DOHH2 (cell line): ENCODE results near the gene CFAP100.

Experiments used
- H3F3A ChIP-seq: fragments of 200-600 bp; sonication (generic), shearing (Covaris generic); 2 replicates; pipeline ENCODE4 v1.6.0; 2016; ENCODE audit warnings: antibody characterized with exemption, mild to moderate bottlenecking; ENCODE audit not compliant: control insufficient read depth, insufficient read depth
- H3K27ac ChIP-seq: fragments of 200-600 bp; sonication (generic); 2 replicates; pipeline ENCODE4 v1.5.1; 2014; ENCODE audit warnings: low read depth, mild to moderate bottlenecking, low read length, moderate library complexity
- H3K27me3 ChIP-seq: fragments of 200-600 bp; sonication (generic); 2 replicates; pipeline ENCODE4 v1.6.1; 2014; ENCODE audit warnings: mild to moderate bottlenecking, low read length, mixed read lengths; ENCODE audit not compliant: control insufficient read depth
- H3K36me3 ChIP-seq: fragments of 200-600 bp; sonication (generic); 2 replicates; pipeline ENCODE4 v1.6.1; 2014; ENCODE audit warnings: mild to moderate bottlenecking, low read length, moderate library complexity, mixed read lengths; ENCODE audit not compliant: control insufficient read depth
- H3K4me1 ChIP-seq: fragments of 200-600 bp; sonication (generic); 2 replicates; pipeline ENCODE4 v1.6.1; 2014; ENCODE audit warnings: mild to moderate bottlenecking, low read length, mixed read lengths; ENCODE audit not compliant: control insufficient read depth
- H3K4me2 ChIP-seq: fragments of 200-600 bp; sonication (generic); 2 replicates; pipeline ENCODE4 v1.6.0; 2014; ENCODE audit warnings: mild to moderate bottlenecking, low read length, moderate library complexity
- H3K4me3 ChIP-seq: fragments of 200-600 bp; sonication (generic); 2 replicates; pipeline ENCODE4 v1.5.1; 2014; ENCODE audit warnings: mild to moderate bottlenecking, low read length, mixed read lengths
- H3K79me2 ChIP-seq: fragments of 200-600 bp; sonication (generic); 2 replicates; pipeline ENCODE4 v1.6.1; 2014; ENCODE audit warnings: mild to moderate bottlenecking, low read length, mixed read lengths; ENCODE audit not compliant: control insufficient read depth
- H3K9me2 ChIP-seq: fragments of 200-600 bp; sonication (generic); replicated peaks from 2 replicates; pipeline ENCODE4 v1.6.1; 2014; ENCODE audit warnings: mild to moderate bottlenecking, low read length, mixed read lengths; ENCODE audit not compliant: control insufficient read depth
- H3K9me3 ChIP-seq: fragments of 200-600 bp; sonication (generic); 2 replicates; pipeline ENCODE4 v1.6.1; 2014; ENCODE audit warnings: antibody characterized with exemption, low read length, mixed read lengths; ENCODE audit not compliant: control insufficient read depth, insufficient read depth
- H4K20me1 ChIP-seq: fragments of 200-600 bp; sonication (generic); 2 replicates; pipeline ENCODE4 v1.6.0; 2014; ENCODE audit warnings: low read depth, mild to moderate bottlenecking, antibody characterized with exemption, low read length, moderate library complexity; ENCODE audit not compliant: control insufficient read depth, insufficient read depth
- EZH2phosphoT487 ChIP-seq: fragments of 200-600 bp; sonication (generic); IDR thresholded peaks from 2 replicates; pipeline ENCODE4 v1.6.1; 2017; ENCODE audit warnings: borderline replicate concordance, mild to moderate bottlenecking, antibody characterized with exemption, low read length, moderate library complexity, mixed read lengths
- TF ChIP-seq, protein P1 (sequence below): fragments of 200-600 bp; sonication (generic); IDR thresholded peaks from one replicate; pipeline ENCODE4 v1.5.1; 2014; ENCODE audit warnings: antibody characterized with exemption, mild to moderate bottlenecking, low read depth, low read length; ENCODE audit not compliant: poor library complexity, severe bottlenecking

The CFAP100 gene

GRCh38 chr3:126468028-126468891 is 73.6 kb downstream of the CFAP100 start:
- H3K9me3 ChIP-seq, result no peaks in the 10 kb centered on the region
- H4K20me1 ChIP-seq, result peaks cover 23% of the 10 kb centered on the region
- peaks cover 98% of the 10 kb centered on the region for H3K36me3 ChIP-seq
- no peaks in the 10 kb centered on the region for H3K9me2 ChIP-seq
- peaks cover 67% of the 10 kb centered on the region for H3K79me2 ChIP-seq
- no peaks in the 10 kb centered on the region for H3F3A ChIP-seq
- H3K27ac ChIP-seq, result no peak overlapping the region
- no peak for TF ChIP-seq EZH2phosphoT487
- TF ChIP-seq, protein P1, sequence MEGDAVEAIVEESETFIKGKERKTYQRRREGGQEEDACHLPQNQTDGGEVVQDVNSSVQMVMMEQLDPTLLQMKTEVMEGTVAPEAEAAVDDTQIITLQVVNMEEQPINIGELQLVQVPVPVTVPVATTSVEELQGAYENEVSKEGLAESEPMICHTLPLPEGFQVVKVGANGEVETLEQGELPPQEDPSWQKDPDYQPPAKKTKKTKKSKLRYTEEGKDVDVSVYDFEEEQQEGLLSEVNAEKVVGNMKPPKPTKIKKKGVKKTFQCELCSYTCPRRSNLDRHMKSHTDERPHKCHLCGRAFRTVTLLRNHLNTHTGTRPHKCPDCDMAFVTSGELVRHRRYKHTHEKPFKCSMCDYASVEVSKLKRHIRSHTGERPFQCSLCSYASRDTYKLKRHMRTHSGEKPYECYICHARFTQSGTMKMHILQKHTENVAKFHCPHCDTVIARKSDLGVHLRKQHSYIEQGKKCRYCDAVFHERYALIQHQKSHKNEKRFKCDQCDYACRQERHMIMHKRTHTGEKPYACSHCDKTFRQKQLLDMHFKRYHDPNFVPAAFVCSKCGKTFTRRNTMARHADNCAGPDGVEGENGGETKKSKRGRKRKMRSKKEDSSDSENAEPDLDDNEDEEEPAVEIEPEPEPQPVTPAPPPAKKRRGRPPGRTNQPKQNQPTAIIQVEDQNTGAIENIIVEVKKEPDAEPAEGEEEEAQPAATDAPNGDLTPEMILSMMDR, result no peak
- no peak overlapping the region for H3K4me2 ChIP-seq
- H3K4me3 ChIP-seq, result no peak overlapping the region
- no peaks in the 10 kb centered on the region for H3K27me3 ChIP-seq
- H3K4me1 ChIP-seq, result peaks cover 14% of the 10 kb centered on the region

- Histone ChIP-seq H3K36me3 (peaks cover 96% of the 10 kb centered on the region), H3K4me3 (no peak overlapping the region), H3K9me2 (no peaks in the 10 kb centered on the region), H3K9me3 (no peaks in the 10 kb centered on the region), H3K27ac (no peak overlapping the region), H3K79me2 (peaks cover 79% of the 10 kb centered on the region), H3K4me2 (no peak overlapping the region), H4K20me1 (peaks cover 25% of the 10 kb centered on the region), H3F3A (no peaks in the 10 kb centered on the region), H3K27me3 (no peaks in the 10 kb centered on the region), H3K4me1 (peaks cover 20% of the 10 kb centered on the region)
- TF ChIP-seq, protein P1, result no peak
- TF ChIP-seq EZH2phosphoT487, result no peak
Observed at GRCh38 chr3:126469479-126469878, 74.8 kb downstream of the CFAP100 start.

DNA sequence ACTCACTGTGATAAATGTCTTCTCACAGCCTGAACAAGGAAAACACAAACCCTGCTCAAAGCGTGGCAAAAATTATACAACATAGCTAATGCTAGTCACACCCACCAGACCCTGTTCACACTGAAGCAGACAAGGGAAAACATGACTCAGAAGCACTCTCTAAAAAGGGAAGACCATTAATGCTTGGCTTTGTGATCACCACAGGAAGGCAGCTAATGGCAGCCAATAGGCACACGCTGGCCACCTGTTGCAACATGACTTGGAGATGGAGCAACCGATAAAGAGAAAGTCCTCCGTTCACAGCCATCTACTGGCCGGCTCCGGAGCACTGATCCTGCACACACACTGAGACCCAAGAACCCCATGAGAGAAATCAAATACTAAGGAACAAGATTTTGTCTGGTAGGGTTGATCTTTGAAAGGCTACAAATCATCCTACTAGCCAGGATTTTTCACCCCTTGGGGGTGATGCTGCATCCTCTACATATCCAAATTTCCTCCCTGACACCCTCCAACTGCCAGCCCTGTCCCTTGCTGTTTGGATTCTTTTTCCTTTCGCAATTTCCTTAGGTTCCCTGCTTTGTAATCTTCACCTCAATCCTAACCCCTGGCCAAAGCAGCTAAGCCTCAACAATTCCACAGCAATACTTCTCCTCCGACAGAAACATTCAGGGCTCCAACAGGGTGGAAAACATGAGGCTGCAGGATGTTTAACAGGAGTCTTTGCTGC is 77.7 kb downstream of the CFAP100 start:
- H3K4me2 ChIP-seq, result peak overlapping the region; percentile 62
- no peaks in the 10 kb centered on the region for H3K27me3 ChIP-seq
- H3K4me3 ChIP-seq, result peak overlapping the region; percentile 78
- no peak for TF ChIP-seq EZH2phosphoT487
- TF ChIP-seq, protein P1, result no peak
- no peaks in the 10 kb centered on the region for H3K9me2 ChIP-seq
- peaks cover 73% of the 10 kb centered on the region for H3K36me3 ChIP-seq
- H3K4me1 ChIP-seq, result peaks cover 26% of the 10 kb centered on the region
- H3F3A ChIP-seq, result no peaks in the 10 kb centered on the region
- H4K20me1 ChIP-seq, result peaks cover 25% of the 10 kb centered on the region
- no peak overlapping the region for H3K27ac ChIP-seq
- peaks cover 77% of the 10 kb centered on the region for H3K79me2 ChIP-seq
- H3K9me3 ChIP-seq, result no peaks in the 10 kb centered on the region
